MM.1S (cell line): ENCODE data around the gene DDX31.

ENCODE experiments used
- DNase-seq: peaks from one replicate; pipeline ENCODE4 v3.0.0-alpha.2; 2015
- H2AFZ ChIP-seq: fragments of 300-600 bp; sonication (generic); 2 replicates; pipeline ENCODE4 v1.6.0; 2016; ENCODE audit warnings: antibody characterized with exemption, low read length
- H3F3A ChIP-seq: fragments of 300-600 bp; sonication (generic); 2 replicates; pipeline ENCODE4 v1.6.1; 2016; ENCODE audit warnings: mild to moderate bottlenecking, antibody characterized with exemption, low read length, moderate library complexity, mixed read lengths; ENCODE audit not compliant: insufficient read depth
- H3K27ac ChIP-seq: fragments of 300-600 bp; sonication (generic); 2 replicates; pipeline ENCODE4 v1.5.1; 2016; ENCODE audit warnings: mild to moderate bottlenecking, low read length
- H3K27me3 ChIP-seq: fragments of 300-600 bp; sonication (generic); replicated peaks from 2 replicates; pipeline ENCODE4 v1.6.0; 2016; ENCODE audit warnings: low read length; ENCODE audit not compliant: insufficient read depth
- H3K36me3 ChIP-seq: fragments of 300-600 bp; sonication (generic); replicated peaks from 2 replicates; pipeline ENCODE4 v1.6.1; 2016; ENCODE audit warnings: mild to moderate bottlenecking, low read length, mixed read lengths; ENCODE audit not compliant: insufficient read depth
- H3K4me1 ChIP-seq: fragments of 300-600 bp; sonication (generic); 2 replicates; pipeline ENCODE4 v1.6.1; 2016; ENCODE audit warnings: low read length, mixed read lengths
- H3K4me2 ChIP-seq: fragments of 300-600 bp; sonication (generic); 2 replicates; pipeline ENCODE4 v1.6.0; 2016; ENCODE audit warnings: low read depth, low read length
- H3K4me3 ChIP-seq: fragments of 300-600 bp; sonication (generic); 2 replicates; pipeline ENCODE4 v1.5.1; 2016; ENCODE audit warnings: low read length, mixed read lengths
- H3K79me2 ChIP-seq: fragments of 300-600 bp; sonication (generic); 2 replicates; pipeline ENCODE4 v1.6.1; 2016; ENCODE audit warnings: mixed run types, low read length, mixed read lengths
- H3K9ac ChIP-seq: fragments of 300-600 bp; sonication (generic); 2 replicates; pipeline ENCODE4 v1.6.1; 2016; ENCODE audit warnings: low read length, mixed read lengths
- H3K9me2 ChIP-seq: fragments of 300-600 bp; sonication (generic); replicated peaks from 2 replicates; pipeline ENCODE4 v1.6.1; 2016; ENCODE audit warnings: mild to moderate bottlenecking, low read length, mixed read lengths; ENCODE audit not compliant: insufficient read depth
- H3K9me3 ChIP-seq: fragments of 300-600 bp; sonication (generic); replicated peaks from 2 replicates; pipeline ENCODE4 v1.6.1; 2016; ENCODE audit warnings: mild to moderate bottlenecking, low read length, mixed read lengths; ENCODE audit not compliant: insufficient read depth
- H4K20me1 ChIP-seq: fragments of 300-600 bp; sonication (generic); 2 replicates; pipeline ENCODE4 v1.6.1; 2016; ENCODE audit warnings: mild to moderate bottlenecking, low read length, moderate library complexity, mixed read lengths; ENCODE audit not compliant: insufficient read depth
- EZH2 ChIP-seq: fragments of 300-600 bp; sonication (generic); optimal IDR thresholded peaks from 2 replicates; pipeline ENCODE3; 2017; ENCODE audit warnings: low read depth, mild to moderate bottlenecking, antibody characterized with exemption, low read length, mixed read lengths
- EZH2phosphoT487 ChIP-seq: fragments of 300-600 bp; sonication (generic); IDR thresholded peaks from 2 replicates; pipeline ENCODE4 v1.6.1; 2018; ENCODE audit warnings: antibody characterized with exemption, low read length
- TF ChIP-seq, protein P1 (sequence below): fragments of 300-600 bp; sonication (generic); IDR thresholded peaks from 2 replicates; pipeline ENCODE4 v1.5.1; 2016; ENCODE audit warnings: antibody characterized with exemption, low read length, mixed read lengths

The DDX31 gene

DNA sequence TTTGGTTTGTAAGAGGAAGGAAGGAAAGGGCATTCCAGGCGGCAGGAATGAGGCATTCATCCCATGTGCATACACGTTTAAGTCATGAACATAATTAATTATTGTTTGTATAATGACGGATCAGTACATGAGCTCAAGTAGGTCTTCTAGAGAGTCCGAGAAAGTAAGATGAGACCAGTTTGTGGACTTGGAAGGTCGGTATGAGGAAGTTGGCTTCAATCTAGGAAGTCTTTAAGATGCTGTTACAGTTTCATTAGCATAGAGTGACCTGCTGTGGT, 2.6 kb upstream of the DDX31 start:
- Histone ChIP-seq H4K20me1 (peaks cover 20% of the 10 kb centered on the region; the same call in 1 of the 2 replicates), H3K27ac (no peak overlapping the region), H3K4me1 (peaks cover 11% of the 10 kb centered on the region), H2AFZ (no peak overlapping the region), H3K9ac (no peak overlapping the region), H3K36me3 (no peaks in the 10 kb centered on the region), H3K27me3 (no peaks in the 10 kb centered on the region), H3K4me2 (peak overlapping the region; percentile 87; the same call in 1 of the 2 replicates), H3K9me2 (no peaks in the 10 kb centered on the region), H3K9me3 (no peaks in the 10 kb centered on the region), H3F3A (no peaks in the 10 kb centered on the region), H3K79me2 (peaks cover 96% of the 10 kb centered on the region), H3K4me3 (no peak overlapping the region)
- TF ChIP-seq, protein P1, sequence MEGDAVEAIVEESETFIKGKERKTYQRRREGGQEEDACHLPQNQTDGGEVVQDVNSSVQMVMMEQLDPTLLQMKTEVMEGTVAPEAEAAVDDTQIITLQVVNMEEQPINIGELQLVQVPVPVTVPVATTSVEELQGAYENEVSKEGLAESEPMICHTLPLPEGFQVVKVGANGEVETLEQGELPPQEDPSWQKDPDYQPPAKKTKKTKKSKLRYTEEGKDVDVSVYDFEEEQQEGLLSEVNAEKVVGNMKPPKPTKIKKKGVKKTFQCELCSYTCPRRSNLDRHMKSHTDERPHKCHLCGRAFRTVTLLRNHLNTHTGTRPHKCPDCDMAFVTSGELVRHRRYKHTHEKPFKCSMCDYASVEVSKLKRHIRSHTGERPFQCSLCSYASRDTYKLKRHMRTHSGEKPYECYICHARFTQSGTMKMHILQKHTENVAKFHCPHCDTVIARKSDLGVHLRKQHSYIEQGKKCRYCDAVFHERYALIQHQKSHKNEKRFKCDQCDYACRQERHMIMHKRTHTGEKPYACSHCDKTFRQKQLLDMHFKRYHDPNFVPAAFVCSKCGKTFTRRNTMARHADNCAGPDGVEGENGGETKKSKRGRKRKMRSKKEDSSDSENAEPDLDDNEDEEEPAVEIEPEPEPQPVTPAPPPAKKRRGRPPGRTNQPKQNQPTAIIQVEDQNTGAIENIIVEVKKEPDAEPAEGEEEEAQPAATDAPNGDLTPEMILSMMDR, result no peak
- TF ChIP-seq EZH2 (no peak), EZH2phosphoT487 (no peak)
- no peak for DNase-seq

DNA sequence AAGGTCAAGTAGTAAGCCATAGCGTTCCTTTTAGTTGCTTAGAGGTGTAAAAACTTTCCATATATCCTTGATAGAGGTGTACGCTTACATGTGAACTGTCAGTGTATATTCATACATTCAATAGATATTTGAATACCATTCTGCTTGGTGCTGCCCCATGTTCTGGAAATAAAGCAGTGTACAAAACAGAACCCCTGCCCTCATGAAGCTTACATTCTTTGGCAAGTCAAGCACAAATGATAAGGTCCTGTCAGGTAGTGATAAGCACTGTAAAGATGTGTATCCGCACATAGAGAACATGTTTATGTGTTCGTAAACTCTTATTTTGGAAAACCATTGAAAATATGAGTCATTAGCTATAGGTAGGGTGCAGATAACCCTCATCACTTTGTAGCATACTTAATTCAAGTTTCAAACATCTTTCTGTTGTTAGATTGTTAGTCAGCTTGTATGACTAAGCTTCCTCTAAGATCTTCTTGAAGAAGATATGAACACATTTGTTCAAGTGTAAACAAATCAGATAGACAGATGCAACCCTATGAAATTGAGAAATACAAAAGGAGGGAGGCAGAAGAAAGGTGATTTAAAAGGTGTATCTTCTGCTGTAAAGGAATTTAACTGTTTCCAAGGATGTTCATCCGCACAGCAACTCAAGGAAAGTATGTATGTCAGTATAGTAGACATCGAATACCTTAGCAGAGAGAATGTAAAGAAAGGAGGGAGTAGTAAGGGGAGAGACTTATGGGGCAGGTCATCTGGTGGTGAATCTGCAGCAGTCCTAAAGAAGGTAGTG, 2.0 kb upstream of the DDX31 start:
- Histone ChIP-seq H3K9me3 (no peaks in the 10 kb centered on the region), H3K27ac (no peak overlapping the region), H3K4me1 (peaks cover 11% of the 10 kb centered on the region), H3K27me3 (no peaks in the 10 kb centered on the region), H3K4me2 (peak overlapping the region; percentile 87), H4K20me1 (peaks cover 17% of the 10 kb centered on the region; the same call in 1 of the 2 replicates), H3K79me2 (peaks cover 95% of the 10 kb centered on the region), H3K9ac (peak overlapping the region; percentile 92; the same call in 1 of the 2 replicates), H3F3A (no peaks in the 10 kb centered on the region), H3K36me3 (no peaks in the 10 kb centered on the region), H3K4me3 (peak overlapping the region; percentile 99), H2AFZ (no peak overlapping the region), H3K9me2 (no peaks in the 10 kb centered on the region)
- TF ChIP-seq, protein P1, result no peak
- TF ChIP-seq EZH2phosphoT487 (no peak), EZH2 (no peak)
- no peak for DNase-seq

DNA sequence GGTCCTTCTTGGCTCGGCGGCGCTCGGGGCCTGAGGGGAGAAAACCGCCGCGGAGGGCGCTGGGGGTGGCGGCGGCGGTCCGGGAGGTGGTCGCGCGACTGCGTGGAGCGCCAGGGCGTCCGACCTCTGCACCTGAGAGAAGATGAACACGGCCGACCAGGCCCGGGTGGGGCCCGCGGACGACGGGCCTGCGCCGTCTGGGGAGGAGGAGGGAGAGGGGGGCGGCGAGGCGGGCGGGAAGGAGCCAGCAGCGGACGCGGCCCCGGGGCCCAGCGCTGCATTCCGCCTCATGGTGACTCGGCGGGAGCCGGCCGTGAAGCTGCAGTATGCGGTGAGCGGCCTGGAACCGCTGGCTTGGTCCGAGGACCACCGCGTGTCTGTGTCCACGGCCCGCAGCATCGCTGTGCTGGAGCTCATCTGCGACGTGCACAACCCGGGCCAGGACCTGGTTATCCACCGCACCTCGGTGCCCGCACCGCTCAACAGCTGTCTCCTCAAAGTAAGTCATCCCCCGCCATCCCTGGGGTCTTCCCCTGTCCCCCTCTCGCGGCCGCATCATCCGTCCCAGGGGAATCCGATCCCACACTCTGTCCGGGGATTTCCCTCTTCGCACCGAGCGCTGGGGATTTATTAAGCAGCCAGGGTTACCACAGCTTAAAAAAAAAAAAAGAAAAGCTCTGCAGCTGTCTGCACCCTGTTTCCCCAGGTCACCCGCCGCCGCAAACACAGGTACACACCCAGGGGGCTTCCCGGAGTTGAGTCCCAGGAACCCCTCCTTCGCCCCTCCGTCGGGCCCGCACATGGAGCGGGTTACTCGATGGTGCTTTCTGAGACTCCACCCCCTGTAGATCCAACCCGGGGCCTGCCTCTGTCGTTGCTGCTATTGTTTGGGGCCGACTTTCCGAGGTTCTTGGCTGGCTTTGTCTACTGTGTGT, 941 bp upstream of the DDX31 start, which contains the start of gene GTF3C4:
TSS of gene GTF3C4 (plus strand) at position 8 of the 935 bp plus-strand sequence. CDS start at position 143, 135 bp downstream.
- peaks cover 17% of the 10 kb centered on the region; the same call in 1 of the 2 replicates for H4K20me1 ChIP-seq
- H3F3A ChIP-seq, result no peaks in the 10 kb centered on the region
- no peaks in the 10 kb centered on the region for H3K27me3 ChIP-seq
- H3K4me2 ChIP-seq, result peak within 1 kb of the TSS; percentile 87
- H2AFZ ChIP-seq, result peak within 1 kb of the TSS; percentile 91
- peak; percentile 44 for DNase-seq
- no peaks in the 10 kb centered on the region for H3K36me3 ChIP-seq
- H3K9me2 ChIP-seq, result no peaks in the 10 kb centered on the region
- peak within 1 kb of the TSS; percentile 87 for H3K27ac ChIP-seq
- H3K9me3 ChIP-seq, result no peaks in the 10 kb centered on the region
- peak within 1 kb of the TSS; percentile 99 for H3K4me3 ChIP-seq
- H3K9ac ChIP-seq, result peak within 1 kb of the TSS; percentile 92
- H3K79me2 ChIP-seq, result peaks cover 90% of the 10 kb centered on the region
- H3K4me1 ChIP-seq, result peaks cover 11% of the 10 kb centered on the region
- no peak for TF ChIP-seq EZH2
- TF ChIP-seq, protein P1, result no peak
- no peak for TF ChIP-seq EZH2phosphoT487
